HG02981 (cell line): ENCODE measurements around the gene DDX10.

Source experiments
- ATAC-seq: cut with Tn5 transposase; IDR thresholded peaks from one replicate; pipeline ENCODE4 v1.9.1; 2021; ENCODE audit warnings: mild to moderate bottlenecking, moderate library complexity; ENCODE audit not compliant: unreplicated experiment

The DDX10 gene

DNA sequence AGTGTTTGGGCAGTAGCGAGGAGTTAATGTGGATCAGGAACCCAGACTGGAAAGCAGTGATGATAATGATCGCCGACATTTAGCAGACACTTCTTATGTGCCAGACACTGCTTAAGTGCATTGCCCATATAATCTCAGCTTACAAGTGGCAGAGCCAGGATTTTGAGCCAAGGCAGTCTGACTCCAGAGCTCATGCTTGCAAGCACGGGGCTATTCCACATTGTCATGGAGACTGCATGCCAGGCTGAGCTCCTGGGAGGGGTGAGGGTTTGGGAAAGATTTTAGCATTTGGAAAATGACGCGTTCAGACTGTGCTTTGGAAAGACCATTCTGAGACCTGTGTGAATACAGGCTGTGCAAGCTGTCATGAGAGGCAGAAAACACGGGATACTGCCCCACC lies 302.7 kb downstream of the DDX10 start:
- ATAC-seq = no peak

DNA sequence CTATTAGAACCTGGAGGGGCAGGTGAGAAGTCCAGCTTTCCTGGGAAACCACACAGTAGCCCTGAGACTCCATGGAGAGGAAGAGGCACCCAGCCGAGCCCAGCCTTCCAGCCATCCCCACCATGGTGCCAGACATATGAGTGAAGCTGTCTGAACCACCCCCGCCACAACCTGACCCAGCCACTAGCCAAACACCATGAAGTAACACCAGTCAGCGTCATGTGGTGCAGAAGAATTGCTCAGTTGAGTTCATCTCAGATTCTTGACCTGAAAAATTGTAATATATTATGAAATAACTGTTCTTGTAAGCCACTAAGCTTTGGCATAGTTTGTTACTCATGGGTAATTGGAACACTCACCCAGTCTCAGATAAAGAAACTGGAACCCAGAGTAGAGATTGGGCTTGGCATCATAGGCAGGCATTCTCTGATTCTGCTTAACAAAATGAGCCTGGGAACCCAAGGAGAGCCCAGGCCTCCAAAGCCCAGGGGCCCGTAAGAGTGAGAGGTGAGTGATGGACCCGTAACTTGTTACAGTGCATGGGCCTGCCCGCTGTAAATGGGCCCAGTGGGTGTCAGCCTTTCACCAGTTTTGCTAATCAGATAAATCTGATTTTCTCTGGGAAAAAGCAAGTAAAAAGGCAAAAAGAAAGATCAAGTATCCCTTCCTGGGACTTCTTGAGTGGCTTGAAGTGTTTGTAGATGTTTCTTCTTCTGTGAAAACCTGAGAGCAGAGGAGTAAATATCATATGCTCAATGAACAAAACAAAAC lies 305.5 kb downstream of the DDX10 start:
- ATAC-seq = no peak

DNA sequence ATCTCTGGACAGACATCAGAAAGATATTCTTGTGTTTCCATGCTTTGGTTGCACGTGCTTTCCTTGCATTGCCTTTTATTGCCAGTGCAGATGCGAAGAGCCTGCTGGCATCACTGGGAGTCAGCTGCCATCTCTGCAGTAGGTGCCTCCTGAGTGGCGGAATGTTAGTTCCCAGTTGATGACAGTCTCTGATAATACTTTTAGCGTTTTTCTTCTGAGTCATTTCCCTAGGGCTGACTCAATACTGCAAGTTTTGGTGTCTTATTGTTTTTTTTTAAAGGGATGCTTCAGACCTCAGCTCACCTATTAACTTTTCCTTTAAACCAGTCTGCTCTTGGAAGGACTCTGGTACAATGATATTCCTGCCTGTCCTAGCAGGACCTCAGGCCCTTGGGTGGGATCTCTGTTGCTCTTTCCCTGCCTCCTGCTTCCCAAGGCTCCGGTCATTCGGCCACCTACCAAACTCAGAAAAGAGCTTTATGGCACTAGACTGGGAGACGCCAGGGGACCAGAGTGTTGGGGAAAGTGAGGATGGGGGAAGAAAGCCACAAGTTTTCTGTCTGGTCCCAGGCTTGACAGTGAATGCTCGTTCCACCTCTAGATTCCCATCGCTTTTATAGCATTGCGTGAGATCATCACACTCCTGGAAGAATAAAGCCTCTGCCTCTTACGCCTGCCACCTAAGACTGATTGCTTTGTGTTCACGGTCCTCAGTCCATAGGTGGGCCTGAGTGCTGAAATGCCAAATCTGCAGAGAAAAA lies 308.7 kb downstream of the DDX10 start:
- ATAC-seq = no peak

DNA sequence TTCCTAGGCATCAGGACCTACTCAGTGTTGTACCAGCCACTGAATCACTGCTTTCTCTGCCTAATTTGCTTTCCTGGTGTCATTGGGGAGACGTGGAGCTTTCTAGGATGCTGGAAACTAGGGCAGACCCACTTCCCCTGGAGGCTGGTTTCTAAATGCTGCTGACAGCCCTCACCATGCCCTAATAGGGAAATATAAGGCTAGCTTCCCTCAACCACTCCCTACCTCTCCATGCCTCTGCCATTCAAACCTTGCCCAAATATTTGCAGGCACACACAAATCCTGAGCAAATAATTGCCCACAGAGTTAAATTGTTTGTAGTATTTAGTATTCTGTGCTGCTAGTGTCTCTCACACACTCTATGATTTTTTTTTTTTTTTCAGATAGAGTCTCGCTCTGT lies 310.2 kb downstream of the DDX10 start:
- no peak for ATAC-seq

- ATAC-seq = no peak
Measured at GRCh38 chr11:108975641-108976071, 310.8 kb downstream of the DDX10 start.

- ATAC-seq = no peak
Measured at GRCh38 chr11:108983636-108984420, 319.0 kb downstream of the DDX10 start.

DNA sequence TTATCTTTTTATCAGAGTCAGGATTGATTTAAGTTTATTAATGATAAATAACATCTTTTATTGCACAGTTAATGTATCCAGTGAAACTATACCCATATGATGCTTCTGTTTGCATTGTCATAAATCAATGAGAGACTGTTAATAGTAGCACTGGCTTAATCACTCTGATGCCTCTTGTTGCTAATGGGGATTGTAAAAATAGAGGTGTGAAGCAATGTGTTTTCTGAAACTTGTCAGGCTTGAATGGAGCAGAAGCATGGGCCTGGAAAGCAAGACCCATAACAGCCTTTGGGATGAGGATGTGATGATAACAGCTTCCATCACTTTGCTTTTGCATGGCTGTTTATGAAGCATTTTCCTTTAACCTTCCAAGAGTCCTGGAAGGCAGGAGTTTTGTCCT lies 319.7 kb downstream of the DDX10 start:
- no peak for ATAC-seq

GRCh38 chr11:108985236-108985944 lies 320.5 kb downstream of the DDX10 start:
- ATAC-seq = no peak

GRCh38 chr11:108985945-108986279 lies 321.0 kb downstream of the DDX10 start:
- ATAC-seq = no peak
